Panc1 (cell line): ENCODE measurements around the gene HDLBP. TPM values are rescaled to one million over a fixed set of nuclear protein-coding genes. Genes with fewer than 3 reads are reported as not detected.
A peak's percentile ranks its signal among the peaks of the same experiment; 100 is the strongest.

ENCODE experiments used
- ATAC-seq: fragments of 200-7000 bp; cut with Tn5 transposase; 2 replicates; pipeline ENCODE4 v1.9.1; 2020; ENCODE audit warnings: mild to moderate bottlenecking, moderate library complexity
- BruUV-seq: library from RNA; stranded (reverse); fragments of 400-500 nt; replicated peaks from 2 replicates; lab custom pipeline; 2021; lab: Mats Ljungman, UMichigan
- CTCF ChIA-PET: fragments of 300-600 bp; sonication (Branson Sonifier 250); formaldehyde crosslinking; loops from one replicate; lab custom pipeline; 2022; ENCODE audit warnings: antibody characterized with exemption; lab: Charles Lee
- POLR2A ChIA-PET: fragments of 300-600 bp; sonication (Branson Sonifier 250); formaldehyde crosslinking; loops from one replicate; lab custom pipeline; 2022; ENCODE audit warnings: antibody characterized with exemption; lab: Charles Lee
- DNase-seq: peaks from one replicate; pipeline ENCODE4 v3.0.0-alpha.2; 2010; ENCODE audit warnings: low read depth, low spot score
- H3K27ac ChIP-seq: 2 replicates; pipeline ENCODE4 v1.5.1; 2011; ENCODE audit warnings: mild to moderate bottlenecking, low read length, inconsistent platforms
- H3K27me3 ChIP-seq: fragments of 200-500 bp; sonication (Bioruptor generic); 2 replicates; pipeline ENCODE4 v1.6.0; 2014; ENCODE audit warnings: low read length, inconsistent platforms; ENCODE audit not compliant: control insufficient read depth, insufficient read depth
- H3K36me3 ChIP-seq: fragments of 200-500 bp; sonication (Bioruptor generic); 2 replicates; pipeline ENCODE4 v1.5.1; 2014; ENCODE audit warnings: inconsistent platforms, mild to moderate bottlenecking, low read length, moderate library complexity; ENCODE audit not compliant: control insufficient read depth, insufficient read depth
- H3K4me1 ChIP-seq: 2 replicates; pipeline ENCODE4 v1.5.1; 2011; ENCODE audit warnings: inconsistent platforms, mild to moderate bottlenecking, low read length, moderate library complexity; ENCODE audit not compliant: control insufficient read depth, insufficient read depth
- H3K4me3 ChIP-seq, 2 experiments: 2 replicates each; pipeline ENCODE4 v1.5.1; 2011 to 2012; ENCODE audit warnings: low read depth in 2 of 2, low read length in 2 of 2, mild to moderate bottlenecking in 2 of 2, inconsistent platforms in 1 of 2, moderate library complexity in 1 of 2
- H3K9me3 ChIP-seq: fragments of 200-500 bp; sonication (Bioruptor generic); 2 replicates; pipeline ENCODE4 v1.5.1; 2014; ENCODE audit warnings: low read depth, mild to moderate bottlenecking, inconsistent platforms, low read length, moderate library complexity; ENCODE audit not compliant: control insufficient read depth, insufficient read depth
- POLR2AphosphoS5 ChIP-seq: IDR thresholded peaks from 2 replicates; pipeline ENCODE4 v1.6.1; 2012; ENCODE audit warnings: mild to moderate bottlenecking, low read depth, low read length, moderate library complexity
- REST ChIP-seq, 2 experiments: IDR thresholded peaks; 2 replicates each; pipeline ENCODE4 v1.6.1; 2011 to 2012; ENCODE audit warnings: low read depth in 2 of 2, control low read depth in 1 of 2, low read length in 1 of 2, mild to moderate bottlenecking in 1 of 2, moderate library complexity in 1 of 2; ENCODE audit not compliant: insufficient read depth in 1 of 2
- SIN3A ChIP-seq: IDR thresholded peaks from 2 replicates; pipeline ENCODE4 v1.6.1; 2012; ENCODE audit warnings: low read depth, mild to moderate bottlenecking, low read length, moderate library complexity, borderline replicate concordance; ENCODE audit not compliant: insufficient read depth
- TCF7L2 ChIP-seq: IDR thresholded peaks from 2 replicates; pipeline ENCODE4 v1.6.1; 2011; ENCODE audit warnings: mild to moderate bottlenecking, low read depth, low read length, inconsistent platforms
- in situ Hi-C: cut with HindIII; loops from 2 replicates; pipeline ENCODE4 v1.10.0; 2016; ENCODE audit warnings: low sequenced_read_pairs, low pct_unique_long_range_greater_than_20kb
- intact Hi-C: fragments of 100-400 bp; cut with micrococcal nuclease; formaldehyde crosslinking; loops from one replicate; pipeline ENCODE4 v1.10.0; 2022; ENCODE audit not compliant: unreplicated experiment
- total RNA-seq: library from RNA; stranded (reverse); gene quantifications from one replicate; pipeline ENCODE4 v1.2.1, GENCODE V29; 2021; ENCODE audit not compliant: unreplicated experiment
- TF ChIP-seq, protein P1 (sequence below): fragments of 450-650 bp; IDR thresholded peaks from 2 replicates; pipeline ENCODE4 v1.5.1; 2017; ENCODE audit warnings: mild to moderate bottlenecking

Gene HDLBP
- total RNA-seq, 1 experiment from 2014 or later = 656 TPM

- Histone ChIP-seq H3K36me3 (peaks cover 4% of the 10 kb centered on the region; the same call in 1 of the 2 replicates), H3K4me3 (no peak overlapping the region), H3K4me1 (peaks cover 51% of the 10 kb centered on the region), H3K27me3 (no peaks in the 10 kb centered on the region), H3K27ac (no peak overlapping the region), H3K9me3 (no peaks in the 10 kb centered on the region)
- ChIA-PET CTCF (no interaction called here), POLR2A (interaction anchor here (1.4 kb wide), 1 partner anchor 9 kb away, joined by 3 read pairs; no protein-coding TSS in a partner anchor)
- intact Hi-C loops = no loop called here
- TF ChIP-seq TCF7L2 (no peak), POLR2AphosphoS5 (no peak), REST (IDR thresholded peaks at IDR 0.05; ENCODE audit: insufficient read depth in 1 of 2, low read depth in 2 of 2, low read length in 1 of 2) (no peak), SIN3A (no peak)
- TF ChIP-seq, protein P1, sequence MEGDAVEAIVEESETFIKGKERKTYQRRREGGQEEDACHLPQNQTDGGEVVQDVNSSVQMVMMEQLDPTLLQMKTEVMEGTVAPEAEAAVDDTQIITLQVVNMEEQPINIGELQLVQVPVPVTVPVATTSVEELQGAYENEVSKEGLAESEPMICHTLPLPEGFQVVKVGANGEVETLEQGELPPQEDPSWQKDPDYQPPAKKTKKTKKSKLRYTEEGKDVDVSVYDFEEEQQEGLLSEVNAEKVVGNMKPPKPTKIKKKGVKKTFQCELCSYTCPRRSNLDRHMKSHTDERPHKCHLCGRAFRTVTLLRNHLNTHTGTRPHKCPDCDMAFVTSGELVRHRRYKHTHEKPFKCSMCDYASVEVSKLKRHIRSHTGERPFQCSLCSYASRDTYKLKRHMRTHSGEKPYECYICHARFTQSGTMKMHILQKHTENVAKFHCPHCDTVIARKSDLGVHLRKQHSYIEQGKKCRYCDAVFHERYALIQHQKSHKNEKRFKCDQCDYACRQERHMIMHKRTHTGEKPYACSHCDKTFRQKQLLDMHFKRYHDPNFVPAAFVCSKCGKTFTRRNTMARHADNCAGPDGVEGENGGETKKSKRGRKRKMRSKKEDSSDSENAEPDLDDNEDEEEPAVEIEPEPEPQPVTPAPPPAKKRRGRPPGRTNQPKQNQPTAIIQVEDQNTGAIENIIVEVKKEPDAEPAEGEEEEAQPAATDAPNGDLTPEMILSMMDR = no peak
- ATAC-seq (no peak), DNase-seq (no peak)
- BruUV-seq = no TSS peak
- in situ Hi-C loops = no loop called here
Observed at GRCh38 chr2:241310917-241311566, 4.4 kb downstream of the HDLBP start.

DNA sequence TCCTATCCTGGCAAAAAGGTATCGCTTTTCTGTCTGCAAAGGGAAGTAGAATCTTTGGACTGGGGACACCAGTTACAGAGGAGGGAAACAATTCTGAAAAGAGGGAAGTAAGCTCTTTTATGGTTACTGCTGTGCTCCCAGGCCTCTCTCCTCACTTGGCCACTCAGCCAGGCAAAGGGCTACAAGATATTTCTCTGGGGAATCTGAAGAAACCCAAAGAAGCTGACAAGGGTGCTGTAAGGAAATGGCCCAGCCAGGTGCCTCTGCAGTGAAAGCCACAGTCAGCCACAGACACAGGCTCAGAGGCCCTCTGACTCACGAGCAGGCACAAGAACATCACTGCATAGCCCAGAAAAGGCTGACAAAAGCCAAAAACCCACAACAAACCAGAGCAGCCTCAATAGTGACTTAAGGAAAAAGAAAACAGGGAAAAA, 5.8 kb downstream of the HDLBP start:
- ChIA-PET POLR2A (no interaction called here), CTCF (no interaction called here)
- intact Hi-C loops = no loop called here
- H3K27me3 ChIP-seq = no peaks in the 10 kb centered on the region
- in situ Hi-C loops = no loop called here
- no peak overlapping the region for H3K4me3 ChIP-seq
- DNase-seq (no peak), ATAC-seq (no peak)
- no peak for TF ChIP-seq REST (IDR thresholded peaks at IDR 0.05; ENCODE audit: insufficient read depth in 1 of 2, low read depth in 2 of 2, low read length in 1 of 2)
- no peak for TF ChIP-seq SIN3A
- no peak for TF ChIP-seq POLR2AphosphoS5
- TF ChIP-seq, protein P1 = no peak
- TF ChIP-seq TCF7L2 = no peak
- peaks cover 4% of the 10 kb centered on the region; the same call in 1 of the 2 replicates for H3K36me3 ChIP-seq
- peaks cover 51% of the 10 kb centered on the region for H3K4me1 ChIP-seq
- H3K9me3 ChIP-seq = no peaks in the 10 kb centered on the region
- BruUV-seq = no TSS peak
- peak overlapping the region; percentile 21; the same call in 1 of the 2 replicates for H3K27ac ChIP-seq
